Fibroblast of lung (primary cell): Measurements from ENCODE around the gene PIGR. TPM values are rescaled to one million over a fixed set of nuclear protein-coding genes. Genes with fewer than 3 reads are reported as not detected.

ENCODE experiments used
- DNase-seq, 2 donors: peaks; one replicate each; pipeline versions ENCODE4 v3.0.0 to v3.0.0-alpha.2; 2010; ENCODE audit warnings: low read depth in 2 of 2
- H2AFZ ChIP-seq: 2 replicates; pipeline ENCODE4 v1.5.1; 2012; ENCODE audit warnings: low read length, control low read depth, inconsistent platforms
- H3K27ac ChIP-seq: 2 replicates; pipeline ENCODE4 v1.5.1; 2011; ENCODE audit warnings: low read length, control low read depth; ENCODE audit not compliant: insufficient read depth
- H3K27me3 ChIP-seq: 2 replicates; pipeline ENCODE4 v1.5.1; 2011; ENCODE audit warnings: mild to moderate bottlenecking, low read length; ENCODE audit not compliant: control insufficient read depth, insufficient read depth
- H3K36me3 ChIP-seq: 2 replicates; pipeline ENCODE4 v1.5.1; 2011; ENCODE audit warnings: low read length; ENCODE audit not compliant: control insufficient read depth, insufficient read depth
- H3K4me1 ChIP-seq: 2 replicates; pipeline ENCODE4 v1.5.1; 2011; ENCODE audit warnings: low read length; ENCODE audit not compliant: control insufficient read depth, insufficient read depth; ENCODE audit errors: extremely low read depth
- H3K4me2 ChIP-seq: 2 replicates; pipeline ENCODE4 v1.5.1; 2011; ENCODE audit warnings: low read length, control low read depth; ENCODE audit not compliant: insufficient read depth; ENCODE audit errors: extremely low read depth
- H3K4me3 ChIP-seq, 4 experiments: fragments of 200-600 bp in 1 of 4; sonication (generic) in 1 of 4; replicated peaks in 1 of 4; 2 replicates each; pipeline ENCODE4 v1.5.1; 2011 to 2016; ENCODE audit warnings: low read length in 4 of 4, low read depth in 3 of 4, mild to moderate bottlenecking in 3 of 4, control low read depth in 2 of 4, inconsistent platforms in 1 of 4, mixed read lengths in 1 of 4; ENCODE audit not compliant: insufficient read depth in 1 of 4; ENCODE audit errors: control extremely low read depth in 1 of 4
- H3K79me2 ChIP-seq: 2 replicates; pipeline ENCODE4 v1.5.1; 2012; ENCODE audit warnings: mild to moderate bottlenecking, low read length, inconsistent platforms; ENCODE audit not compliant: control insufficient read depth, insufficient read depth
- H3K9ac ChIP-seq: 2 replicates; pipeline ENCODE4 v1.5.1; 2011; ENCODE audit warnings: mild to moderate bottlenecking, low read length, control low read depth; ENCODE audit not compliant: insufficient read depth
- H3K9me3 ChIP-seq: 2 replicates; pipeline ENCODE4 v1.5.1; 2012; ENCODE audit warnings: low read depth, low read length; ENCODE audit not compliant: control insufficient read depth, insufficient read depth
- H4K20me1 ChIP-seq: 2 replicates; pipeline ENCODE4 v1.5.1; 2011; ENCODE audit warnings: low read length; ENCODE audit not compliant: control insufficient read depth, insufficient read depth; ENCODE audit errors: extremely low read depth
- EZH2 ChIP-seq: IDR thresholded peaks from 2 replicates; pipeline ENCODE4 v1.5.1; 2012; ENCODE audit warnings: low read length, control low read depth, mild to moderate bottlenecking; ENCODE audit errors: missing control alignments
- polyA plus RNA-seq, 2 donors: library from polyadenylated mRNA; depleted of rRNA in 1 of 2; stranded (reverse) in 1 of 2; unstranded in 1 of 2; fragments of >200 nt; gene quantifications; 2 replicates each; pipeline ENCODE4 v1.2.1, GENCODE V29; 2011 to 2012; ENCODE audit warnings: missing spikeins in 1 of 2
- total RNA-seq: library from RNA; depleted of rRNA; stranded (reverse); fragments of >200 nt; gene quantifications from 2 replicates; pipeline ENCODE4 v1.2.1, GENCODE V29; 2014
- TF ChIP-seq, protein P1 (sequence below), 2 donors: IDR thresholded peaks in 1 of 2; conservative IDR thresholded peaks in 1 of 2; 1 replicate in 1 of 2; 2 replicates in 1 of 2; pipeline ENCODE4 v1.5.1; 2011 to 2012; ENCODE audit warnings: low read length in 2 of 2, control low read depth in 1 of 2, inconsistent platforms in 1 of 2, low read depth in 1 of 2, mild to moderate bottlenecking in 1 of 2

PIGR gene
- total and polyA plus RNA-seq, 2 donors (not counting 1 experiment from before 2014, with no cell fraction given): not detected

DNA sequence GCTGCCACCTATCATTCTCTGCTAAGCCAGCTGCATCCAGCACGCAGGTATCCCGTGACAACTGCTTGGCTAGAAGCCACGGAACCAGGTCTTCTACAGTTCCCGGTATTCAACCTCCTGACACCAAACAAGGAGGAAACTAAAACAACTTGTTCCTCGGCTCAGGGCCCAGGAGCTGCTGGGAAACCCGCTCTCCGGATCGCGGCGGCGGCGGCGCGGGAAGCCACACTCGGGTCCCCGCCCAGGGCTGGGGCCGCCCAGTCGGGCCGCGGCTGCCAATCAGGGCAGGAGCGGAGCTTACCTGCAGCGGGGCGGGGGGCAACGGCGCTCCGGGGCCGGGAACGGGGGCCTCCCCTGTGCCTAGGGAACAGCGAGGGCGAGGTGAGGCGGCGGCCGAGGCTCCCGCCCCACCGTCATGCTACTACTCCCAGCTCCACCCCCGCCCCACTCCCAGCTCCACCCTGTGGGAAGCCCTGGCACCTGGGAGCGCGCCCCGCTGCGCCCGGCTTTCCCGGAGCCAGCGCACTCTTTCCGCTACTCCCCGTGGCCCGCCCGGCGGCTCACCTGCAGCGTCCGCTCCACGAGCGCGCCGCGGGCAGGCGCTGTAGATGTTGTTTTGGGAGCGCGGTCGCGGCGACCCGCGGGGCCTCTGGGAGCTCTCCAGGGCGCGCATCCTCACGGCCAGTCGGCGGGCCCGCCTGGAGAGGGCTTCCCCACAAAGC, 36.9 kb downstream of the PIGR start:
- Histone ChIP-seq H2AFZ (peak overlapping the region; percentile 60), H4K20me1 (no peaks in the 10 kb centered on the region), H3K4me3 (peak overlapping the region; percentile 42 to 60 (median 45)), H3K27me3 (peaks cover 6% of the 10 kb centered on the region), H3K9ac (peak overlapping the region; percentile 77), H3K36me3 (no peaks in the 10 kb centered on the region), H3K4me2 (peak overlapping the region; percentile 79), H3K27ac (peak overlapping the region; percentile 63), H3K79me2 (no peaks in the 10 kb centered on the region), H3K4me1 (peaks cover 5% of the 10 kb centered on the region), H3K9me3 (no peaks in the 10 kb centered on the region)
- no peak for DNase-seq
- TF ChIP-seq EZH2: no peak
- TF ChIP-seq, protein P1, sequence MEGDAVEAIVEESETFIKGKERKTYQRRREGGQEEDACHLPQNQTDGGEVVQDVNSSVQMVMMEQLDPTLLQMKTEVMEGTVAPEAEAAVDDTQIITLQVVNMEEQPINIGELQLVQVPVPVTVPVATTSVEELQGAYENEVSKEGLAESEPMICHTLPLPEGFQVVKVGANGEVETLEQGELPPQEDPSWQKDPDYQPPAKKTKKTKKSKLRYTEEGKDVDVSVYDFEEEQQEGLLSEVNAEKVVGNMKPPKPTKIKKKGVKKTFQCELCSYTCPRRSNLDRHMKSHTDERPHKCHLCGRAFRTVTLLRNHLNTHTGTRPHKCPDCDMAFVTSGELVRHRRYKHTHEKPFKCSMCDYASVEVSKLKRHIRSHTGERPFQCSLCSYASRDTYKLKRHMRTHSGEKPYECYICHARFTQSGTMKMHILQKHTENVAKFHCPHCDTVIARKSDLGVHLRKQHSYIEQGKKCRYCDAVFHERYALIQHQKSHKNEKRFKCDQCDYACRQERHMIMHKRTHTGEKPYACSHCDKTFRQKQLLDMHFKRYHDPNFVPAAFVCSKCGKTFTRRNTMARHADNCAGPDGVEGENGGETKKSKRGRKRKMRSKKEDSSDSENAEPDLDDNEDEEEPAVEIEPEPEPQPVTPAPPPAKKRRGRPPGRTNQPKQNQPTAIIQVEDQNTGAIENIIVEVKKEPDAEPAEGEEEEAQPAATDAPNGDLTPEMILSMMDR (conservative IDR thresholded peaks at IDR 0.05 in 1 of 2, IDR thresholded peaks at IDR 0.05 in 1 of 2; ENCODE audit: low read depth in 1 of 2, low read length in 2 of 2): no peak

DNA sequence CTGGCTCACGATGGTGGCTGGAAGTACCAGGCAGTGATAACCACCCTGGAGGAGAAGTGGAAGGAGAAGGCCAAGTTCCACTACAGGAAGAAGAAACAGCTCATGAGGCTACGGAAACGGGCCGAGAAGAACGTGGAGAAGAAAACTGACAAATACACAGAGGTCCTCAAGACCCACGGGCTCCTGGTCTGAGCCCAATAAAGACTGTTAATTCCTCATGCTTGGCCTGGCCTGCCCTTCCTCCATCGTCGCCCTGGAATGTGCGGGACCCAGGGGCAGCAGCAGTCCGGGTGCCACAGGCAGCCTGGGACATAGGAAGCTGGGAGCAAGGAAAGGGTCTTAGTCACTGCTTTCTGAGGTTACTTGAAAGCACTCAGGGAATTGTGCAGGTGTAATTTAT, 38.2 kb downstream of the PIGR start:
- no peak for DNase-seq
- Histone ChIP-seq H3K4me1 (peaks cover 5% of the 10 kb centered on the region), H3K36me3 (no peaks in the 10 kb centered on the region), H3K9ac (no peak overlapping the region), H2AFZ (no peak overlapping the region), H3K4me3 (no peak overlapping the region), H3K9me3 (no peaks in the 10 kb centered on the region), H4K20me1 (no peaks in the 10 kb centered on the region), H3K79me2 (no peaks in the 10 kb centered on the region), H3K27me3 (no peaks in the 10 kb centered on the region), H3K4me2 (no peak overlapping the region), H3K27ac (no peak overlapping the region)
- TF ChIP-seq, protein P1 (conservative IDR thresholded peaks at IDR 0.05 in 1 of 2, IDR thresholded peaks at IDR 0.05 in 1 of 2; ENCODE audit: low read depth in 1 of 2, low read length in 2 of 2): no peak

DNA sequence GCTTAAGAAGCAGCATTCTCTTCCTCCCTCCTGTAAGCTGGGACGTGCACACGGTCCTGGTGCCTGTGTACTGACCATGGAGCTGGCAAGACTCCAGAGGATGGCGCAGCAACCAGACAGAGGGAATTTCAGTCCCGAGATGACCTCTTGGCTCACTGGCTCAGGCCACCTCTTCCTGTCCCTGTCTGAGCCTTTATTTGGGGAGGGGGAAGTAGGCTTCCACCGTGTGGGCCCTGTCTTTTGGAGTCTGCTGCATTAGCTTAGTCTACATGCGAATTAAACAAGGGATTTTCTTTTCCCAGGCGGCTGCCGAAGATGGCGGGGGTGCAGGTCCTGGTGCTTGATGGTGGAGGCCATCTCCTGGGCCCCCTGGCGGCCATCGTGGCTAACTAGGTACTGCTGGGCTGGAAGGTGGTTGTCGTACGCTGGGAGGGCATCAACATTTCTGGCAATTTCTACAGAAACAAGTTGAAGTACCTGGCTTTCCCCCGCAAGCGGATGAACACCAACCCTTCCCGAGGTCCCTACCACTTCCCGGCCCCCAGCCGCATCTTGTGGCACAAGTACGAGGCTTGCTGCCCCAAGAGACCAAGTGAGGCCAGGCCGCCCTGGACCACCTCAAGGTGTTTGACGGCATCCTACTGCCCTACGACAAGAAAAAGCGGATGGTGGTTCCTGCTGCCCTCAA, 38.8 kb downstream of the PIGR start:
- H3K79me2 ChIP-seq: no peaks in the 10 kb centered on the region
- DNase-seq: no peak
- H3K4me3 ChIP-seq: no peak overlapping the region
- no peaks in the 10 kb centered on the region for H3K27me3 ChIP-seq
- H3K4me1 ChIP-seq: peaks cover 5% of the 10 kb centered on the region
- H3K36me3 ChIP-seq: no peaks in the 10 kb centered on the region
- no peak overlapping the region for H2AFZ ChIP-seq
- H3K4me2 ChIP-seq: no peak overlapping the region
- H3K27ac ChIP-seq: no peak overlapping the region
- TF ChIP-seq, protein P1 (conservative IDR thresholded peaks at IDR 0.05 in 1 of 2, IDR thresholded peaks at IDR 0.05 in 1 of 2; ENCODE audit: low read depth in 1 of 2, low read length in 2 of 2): peak in 1 of 2 donors; percentile 26
- no peak for TF ChIP-seq EZH2
- H3K9ac ChIP-seq: no peak overlapping the region
- H4K20me1 ChIP-seq: no peaks in the 10 kb centered on the region
- H3K9me3 ChIP-seq: no peaks in the 10 kb centered on the region
